Activated CD8-positive, alpha-beta memory T cell treated with anti-CD3 and anti-CD28 coated beads for 24 hours (primary cell): ENCODE results near the gene GXYLT1.
"Not testable (repeated sequence)": the region's sequence is repeated elsewhere in the genome, so short reads cannot be mapped to it uniquely, and the experiment has no call there.

Experiments
- DNase-seq: peaks from one replicate; pipeline ENCODE4 v3.0.0-alpha.2; 2020

Gene GXYLT1

GRCh38 chr12:42143452-42144157 lies 1.1 kb downstream of the GXYLT1 start:
- no peak for DNase-seq

DNA sequence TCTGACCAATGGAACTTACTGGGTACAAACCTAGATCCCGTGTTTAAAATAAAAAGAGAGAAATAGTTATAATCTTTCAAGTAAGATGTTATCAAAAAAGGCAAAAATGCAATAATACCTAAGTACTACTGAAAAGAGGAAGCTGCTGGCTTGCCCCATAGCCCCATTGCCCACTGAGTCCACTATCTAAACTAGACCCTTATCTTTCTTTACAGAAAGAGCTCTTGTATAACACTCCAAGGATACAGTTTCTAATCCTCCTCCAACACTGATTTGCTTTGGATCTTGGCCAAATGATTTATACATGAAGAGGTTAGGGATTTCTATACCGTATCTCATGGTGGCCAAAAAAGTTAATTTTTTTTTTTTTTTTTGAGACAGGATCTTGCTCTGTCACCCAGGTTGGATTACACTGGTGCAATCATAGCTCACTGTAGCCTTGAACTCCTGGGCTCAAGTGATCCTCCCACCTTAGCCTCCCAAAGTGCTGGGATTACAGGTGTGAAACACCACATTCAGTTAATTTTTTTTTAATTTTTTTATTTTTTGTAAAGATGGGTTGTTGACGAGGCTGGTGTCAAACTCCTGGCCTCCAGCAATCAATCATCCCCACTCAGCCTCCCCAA lies 2.6 kb downstream of the GXYLT1 start:
- DNase-seq: no peak

- DNase-seq: no peak
These were observed 3.8 kb downstream of the GXYLT1 start for GRCh38 chr12:42140901-42141300.

GRCh38 chr12:42135259-42135814 lies 9.3 kb downstream of the GXYLT1 start:
- DNase-seq: no peak

- no peak for DNase-seq
These were observed 13.8 kb downstream of the GXYLT1 start for GRCh38 chr12:42130672-42131402.

DNA sequence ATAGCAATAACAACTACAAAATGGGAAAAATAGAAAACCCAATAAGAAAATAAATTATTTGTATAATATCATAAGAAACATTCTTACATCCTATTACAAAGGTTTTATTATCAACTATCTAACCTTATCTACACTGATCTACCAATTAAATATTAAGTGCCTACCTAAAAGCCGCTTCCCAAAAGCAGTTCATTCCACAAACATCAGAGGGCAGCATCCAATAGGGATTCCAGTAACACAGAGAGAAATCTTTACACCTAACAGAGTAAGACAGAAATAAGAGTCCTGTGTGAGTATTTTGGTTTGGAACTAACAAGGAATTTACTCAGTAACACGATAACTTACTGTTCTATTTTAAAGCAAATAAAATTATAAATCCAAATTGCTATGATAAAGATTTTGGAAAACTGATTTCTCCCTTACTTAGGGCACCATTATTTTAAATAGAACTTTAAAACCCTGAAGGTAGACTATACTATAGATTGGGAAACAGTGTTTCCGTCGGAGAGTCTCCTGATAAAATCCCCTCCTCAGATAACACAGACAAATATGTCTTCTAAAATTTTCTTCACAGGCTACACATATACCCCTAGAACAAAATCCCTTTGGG lies 15.0 kb downstream of the GXYLT1 start:
- DNase-seq: no peak

DNA sequence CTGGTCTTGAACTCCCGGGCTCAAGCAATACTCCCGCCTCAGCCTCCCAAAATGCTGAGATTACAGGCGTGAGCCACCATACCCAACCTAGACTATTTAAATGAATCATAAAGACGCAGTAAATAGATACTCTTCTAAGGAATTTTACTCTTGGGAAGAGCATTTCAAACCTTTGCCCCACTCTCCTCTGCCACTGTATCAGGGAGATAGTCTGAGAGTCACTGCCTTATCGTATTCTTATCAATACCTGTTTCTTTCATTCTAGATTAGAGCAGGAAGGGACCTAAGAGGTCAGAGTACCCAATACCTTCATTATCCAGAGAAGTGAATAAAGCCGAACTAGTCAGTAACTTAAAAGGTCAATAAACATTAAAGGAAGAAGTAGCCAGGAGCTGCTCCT lies 15.8 kb downstream of the GXYLT1 start:
- DNase-seq: no peak

- DNase-seq: no peak
These were observed 16.3 kb downstream of the GXYLT1 start for GRCh38 chr12:42128327-42128726.

- DNase-seq: no peak
These were observed 17.7 kb downstream of the GXYLT1 start for GRCh38 chr12:42126963-42127362.

DNA sequence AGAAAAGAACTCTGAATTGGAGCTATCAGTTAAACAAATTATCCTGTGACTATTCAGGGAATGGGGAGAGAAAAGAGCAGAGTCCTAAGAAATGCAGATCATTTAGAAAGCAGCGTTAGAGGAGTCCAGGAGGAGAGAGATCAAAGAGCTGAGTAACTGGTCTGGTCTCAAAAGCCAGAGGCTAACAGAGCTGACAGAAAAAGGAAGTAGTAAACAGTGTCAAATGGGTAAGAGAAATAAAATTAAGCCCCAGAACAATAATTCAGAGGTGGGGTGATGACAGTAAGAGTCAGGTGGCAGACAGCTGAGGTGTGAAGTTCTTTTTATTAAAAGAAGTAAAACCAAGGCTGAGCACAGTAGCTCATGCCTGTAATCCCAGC lies 19.3 kb downstream of the GXYLT1 start:
- no peak for DNase-seq

- DNase-seq: no peak
These were observed 19.8 kb downstream of the GXYLT1 start for GRCh38 chr12:42124764-42125387.

DNA sequence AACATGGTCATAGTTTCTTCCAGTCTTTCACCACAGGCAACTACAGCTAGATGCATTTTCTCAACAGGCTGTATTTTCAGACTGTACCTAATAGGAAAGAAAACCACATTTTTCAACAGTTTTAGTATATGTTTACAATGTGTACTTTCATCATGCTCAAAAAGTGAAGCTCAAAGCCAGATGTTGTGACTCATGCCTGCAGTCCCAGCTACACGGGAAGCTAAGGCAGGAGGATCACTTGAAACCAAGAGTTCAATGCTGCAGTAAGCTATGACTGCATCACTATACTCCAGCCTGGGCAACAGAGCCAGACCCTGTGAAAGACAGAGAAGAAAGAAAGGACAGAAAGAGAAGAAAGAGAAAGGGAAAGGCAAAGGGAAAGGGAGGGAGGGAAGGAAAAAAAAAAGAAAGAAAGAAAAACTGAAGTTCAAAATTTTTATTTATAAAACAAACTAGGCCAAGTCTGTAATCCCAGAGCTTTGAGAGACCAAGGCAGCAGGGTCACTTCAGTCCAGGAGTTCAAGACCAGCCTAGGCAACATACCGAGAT lies 25.5 kb downstream of the GXYLT1 start:
- no peak for DNase-seq

DNA sequence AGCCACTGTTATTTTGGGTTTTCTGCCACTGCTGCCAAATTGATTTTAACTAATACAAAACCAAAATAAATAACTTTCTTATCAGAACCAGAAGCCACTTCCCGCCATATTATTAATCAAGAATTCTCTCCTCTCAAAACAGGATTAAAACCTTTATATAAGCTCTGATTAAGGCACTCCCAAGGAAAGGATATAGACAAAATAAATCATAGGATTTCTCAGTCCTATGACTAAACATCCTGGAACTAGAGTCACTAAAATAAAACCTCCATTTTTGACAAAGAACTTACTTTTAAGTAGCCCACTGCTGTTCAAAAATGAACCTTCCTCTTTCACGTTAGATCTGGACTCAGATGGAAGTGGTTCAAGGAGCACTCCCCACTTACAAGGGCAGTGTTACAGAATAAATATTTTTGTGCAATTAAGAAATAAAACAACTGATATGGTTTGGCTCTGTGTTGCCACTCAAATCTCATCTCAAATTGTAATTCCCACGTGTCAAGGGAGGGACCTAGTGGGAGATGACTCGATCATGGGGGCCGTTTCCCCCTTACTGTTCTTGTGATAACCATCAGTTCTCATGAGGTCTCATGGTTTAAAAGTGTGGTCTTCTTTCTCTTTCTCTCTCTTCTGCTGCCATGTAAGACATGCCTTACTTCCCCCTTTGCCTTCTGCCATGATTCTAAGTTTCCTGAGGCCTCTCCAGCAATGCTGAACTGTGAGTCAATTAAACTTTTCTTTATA lies 26.4 kb downstream of the GXYLT1 start:
- DNase-seq: no peak

DNA sequence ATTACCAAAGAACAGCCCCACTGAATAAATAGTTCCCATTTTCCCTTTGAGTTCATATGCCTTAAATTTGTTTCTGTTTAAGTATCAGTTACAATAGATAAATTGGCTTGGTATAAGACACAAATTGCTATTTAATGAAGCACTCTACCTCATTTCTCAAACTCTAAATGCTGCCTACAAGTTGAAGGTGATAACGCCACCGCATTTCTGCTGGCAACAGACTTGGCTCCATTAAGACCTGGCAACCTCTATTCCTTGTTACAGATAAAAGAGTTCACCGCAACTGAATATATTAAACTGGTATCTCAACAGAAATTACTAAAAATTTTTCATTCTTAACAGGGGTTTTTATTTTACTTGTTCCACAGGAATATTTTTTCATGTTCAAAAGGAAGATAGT lies 35.6 kb downstream of the GXYLT1 start:
- no peak for DNase-seq

DNA sequence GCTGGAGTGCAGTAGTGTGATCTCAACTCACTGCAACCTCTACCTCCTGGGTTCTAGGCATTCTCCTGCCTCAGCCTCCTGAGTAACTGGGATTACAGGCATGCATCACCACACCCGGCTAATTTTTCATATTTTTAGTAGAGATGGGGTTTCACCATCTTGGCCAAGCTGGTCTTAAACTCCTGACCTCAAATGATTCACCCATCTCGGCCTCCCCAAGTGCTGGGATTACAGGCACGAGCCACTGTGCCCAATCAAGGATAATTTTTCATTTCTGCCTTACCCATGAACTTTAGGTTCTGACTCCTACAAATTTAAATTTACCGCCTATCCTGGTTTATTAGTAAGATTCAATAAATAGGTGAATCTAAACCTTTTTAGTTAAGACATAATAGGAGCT lies 37.9 kb downstream of the GXYLT1 start:
- not testable (repeated sequence) for DNase-seq

DNA sequence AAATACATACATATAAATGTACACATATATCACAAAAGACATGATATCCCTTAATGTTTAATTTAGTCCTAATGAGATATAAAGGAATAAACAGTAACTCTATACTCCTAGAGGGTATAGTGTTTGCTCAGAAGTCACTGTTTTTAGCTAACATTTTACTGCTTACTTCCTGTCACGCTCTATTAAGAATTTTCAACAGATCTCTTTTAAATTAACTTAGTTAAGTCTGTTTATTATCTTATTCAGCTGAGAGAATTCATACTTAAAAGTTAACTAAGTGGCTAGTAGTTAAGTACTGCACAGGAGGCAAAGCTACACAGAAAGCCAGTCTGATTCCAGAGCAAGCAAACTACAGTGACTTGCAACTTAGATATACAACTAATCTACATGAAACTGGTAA lies 39.9 kb downstream of the GXYLT1 start:
- DNase-seq: no peak

GRCh38 chr12:42104087-42104486 lies 40.6 kb downstream of the GXYLT1 start:
- DNase-seq: no peak

- no peak for DNase-seq
These were observed 41.5 kb downstream of the GXYLT1 start for GRCh38 chr12:42103155-42103554.

DNA sequence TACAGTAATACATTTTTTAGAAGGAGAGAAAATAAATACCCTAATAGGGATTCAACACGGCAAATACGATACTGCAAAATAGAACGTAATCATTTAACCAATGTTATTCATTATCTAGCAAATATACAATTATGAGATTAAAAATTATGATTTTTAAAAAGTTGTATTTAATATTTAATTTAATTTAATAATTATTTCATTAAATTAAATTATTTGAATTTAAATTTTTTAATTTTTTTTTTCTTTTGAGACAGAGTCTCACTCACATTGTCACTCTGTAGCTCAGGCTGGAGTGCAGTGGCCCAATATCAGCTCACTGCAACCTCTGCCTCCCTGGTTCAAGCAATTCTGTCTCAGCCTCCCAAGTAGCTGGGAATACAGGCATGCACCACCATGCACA lies 42.0 kb downstream of the GXYLT1 start:
- no peak for DNase-seq

DNA sequence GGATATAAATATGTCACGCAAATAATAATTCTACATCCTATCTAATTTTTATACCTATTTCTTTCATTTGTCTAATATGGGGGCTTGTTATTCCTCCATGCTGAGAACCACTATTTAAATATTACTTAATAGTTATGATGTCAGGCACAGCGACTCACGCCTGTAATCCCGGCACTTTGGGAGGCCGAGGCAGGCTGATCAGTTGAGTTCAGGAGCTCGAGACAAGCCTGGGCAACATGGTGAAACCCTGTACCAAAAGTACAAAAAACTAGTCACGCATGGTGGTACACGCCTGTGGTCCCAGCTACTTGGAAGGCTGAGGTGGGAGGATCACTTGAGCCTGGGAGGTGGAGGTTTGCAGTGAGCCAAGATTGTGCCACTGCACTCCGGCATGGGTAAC lies 45.2 kb downstream of the GXYLT1 start:
- no peak for DNase-seq

DNA sequence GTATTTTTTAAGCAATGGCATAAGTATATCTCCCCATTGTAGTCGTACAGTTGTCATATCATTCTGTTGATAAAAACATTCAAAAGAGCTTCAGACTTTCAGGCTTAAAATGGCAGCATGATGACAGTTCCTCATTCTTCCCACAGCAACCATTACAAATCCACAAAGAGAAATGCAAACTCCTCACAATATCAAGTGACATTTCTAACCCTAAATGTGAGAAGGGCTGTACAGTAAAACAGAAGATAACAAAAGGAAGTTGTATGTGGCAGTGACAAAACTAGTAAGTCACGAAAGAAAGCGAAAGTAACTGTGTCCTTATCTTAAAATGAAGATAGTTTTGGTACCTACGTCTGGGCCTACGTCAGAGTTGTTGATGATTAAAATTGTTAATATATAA lies 46.7 kb downstream of the GXYLT1 start:
- DNase-seq: no peak

GRCh38 chr12:42094277-42094676 lies 50.4 kb downstream of the GXYLT1 start:
- peak; percentile 59 for DNase-seq
